ENCODE results near the gene MCM5.

The MCM5 gene

DNA sequence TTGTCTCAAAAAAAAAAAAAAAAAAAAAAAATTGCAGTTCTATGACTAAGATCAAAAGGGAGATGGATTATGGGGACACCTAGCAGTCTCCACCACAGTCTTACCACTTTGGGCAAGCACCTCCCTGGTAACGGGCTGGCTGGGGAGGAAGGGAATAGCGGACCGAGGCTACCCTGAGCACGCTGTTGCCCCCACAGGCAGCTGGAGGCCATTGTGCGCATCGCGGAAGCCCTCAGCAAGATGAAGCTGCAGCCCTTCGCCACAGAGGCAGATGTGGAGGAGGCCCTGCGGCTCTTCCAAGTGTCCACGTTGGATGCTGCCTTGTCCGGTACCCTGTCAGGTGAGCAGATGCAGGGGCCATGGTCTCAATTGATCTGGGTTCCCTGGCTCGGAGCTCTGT lies 21.2 kb downstream of the MCM5 start:
- Histone ChIP-seq H3K9ac (no peak overlapping the region), H3K4me3 (ENCODE audit: low read depth, low read length) (no peak overlapping the region), H3K36me3 (ENCODE audit: control insufficient read depth, insufficient read depth, low read length) (no peaks in the 10 kb centered on the region), H3K27ac (no peak overlapping the region), H3K27me3 (ENCODE audit: control insufficient read depth, insufficient read depth, low read length) (no peaks in the 10 kb centered on the region), H3K9me3 (ENCODE audit: control insufficient read depth, low read length) (no peaks in the 10 kb centered on the region), H2AFZ (no peak overlapping the region), H3K4me1 (no peaks in the 10 kb centered on the region), H3K79me2 (no peaks in the 10 kb centered on the region), H3K4me2 (ENCODE audit: low read length) (no peak overlapping the region)
- TF ChIP-seq CTCF (IDR thresholded peaks at IDR 0.05): no peak

DNA sequence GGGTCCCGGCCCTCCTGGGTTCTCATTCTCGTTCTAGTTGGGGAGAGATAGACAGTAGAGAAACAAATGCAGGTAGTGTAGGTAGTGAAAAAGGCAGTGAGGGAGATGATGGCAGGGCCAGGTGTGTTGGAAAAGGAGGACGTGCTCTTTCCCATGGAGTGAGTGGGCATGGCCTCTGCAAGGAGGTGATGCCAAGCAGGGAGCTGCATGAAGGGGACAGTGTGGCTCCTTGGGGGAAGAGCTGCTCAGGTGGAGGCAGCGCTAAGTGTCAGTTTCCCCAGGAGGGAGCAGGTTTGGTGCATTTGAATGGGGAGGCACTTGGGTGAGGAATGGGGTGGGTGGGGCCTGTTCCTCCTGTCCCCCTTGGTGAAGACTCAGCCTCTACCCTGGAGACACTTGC lies 22.2 kb downstream of the MCM5 start:
- H3K36me3 ChIP-seq (ENCODE audit: control insufficient read depth, insufficient read depth, low read length): no peaks in the 10 kb centered on the region

GRCh38 chr22:35422936-35423335 lies 23.0 kb downstream of the MCM5 start:
- Histone ChIP-seq H3K36me3 (ENCODE audit: control insufficient read depth, insufficient read depth, low read length) (no peaks in the 10 kb centered on the region), H3K79me2 (no peaks in the 10 kb centered on the region), H3K4me1 (no peaks in the 10 kb centered on the region), H3K27me3 (ENCODE audit: control insufficient read depth, insufficient read depth, low read length) (no peaks in the 10 kb centered on the region), H2AFZ (no peak overlapping the region), H3K9me3 (ENCODE audit: control insufficient read depth, low read length) (no peaks in the 10 kb centered on the region), H3K9ac (no peak overlapping the region), H3K27ac (no peak overlapping the region), H3K4me2 (ENCODE audit: low read length) (no peak overlapping the region), H3K4me3 (ENCODE audit: low read depth, low read length) (no peak overlapping the region)
- TF ChIP-seq CTCF (IDR thresholded peaks at IDR 0.05): no peak

More for the DNA sequence above, 22.2 kb downstream of the MCM5 start:
- no peak overlapping the region for H3K27ac ChIP-seq
- H2AFZ ChIP-seq: no peak overlapping the region
- no peak for TF ChIP-seq CTCF (IDR thresholded peaks at IDR 0.05)
- no peaks in the 10 kb centered on the region for H3K27me3 ChIP-seq (ENCODE audit: control insufficient read depth, insufficient read depth, low read length)
- no peak overlapping the region for H3K4me3 ChIP-seq (ENCODE audit: low read depth, low read length)
- no peaks in the 10 kb centered on the region for H3K4me1 ChIP-seq
- H3K9ac ChIP-seq: no peak overlapping the region
- H3K79me2 ChIP-seq: no peaks in the 10 kb centered on the region
- H3K9me3 ChIP-seq (ENCODE audit: control insufficient read depth, low read length): no peaks in the 10 kb centered on the region
- no peak overlapping the region for H3K4me2 ChIP-seq (ENCODE audit: low read length)

DNA sequence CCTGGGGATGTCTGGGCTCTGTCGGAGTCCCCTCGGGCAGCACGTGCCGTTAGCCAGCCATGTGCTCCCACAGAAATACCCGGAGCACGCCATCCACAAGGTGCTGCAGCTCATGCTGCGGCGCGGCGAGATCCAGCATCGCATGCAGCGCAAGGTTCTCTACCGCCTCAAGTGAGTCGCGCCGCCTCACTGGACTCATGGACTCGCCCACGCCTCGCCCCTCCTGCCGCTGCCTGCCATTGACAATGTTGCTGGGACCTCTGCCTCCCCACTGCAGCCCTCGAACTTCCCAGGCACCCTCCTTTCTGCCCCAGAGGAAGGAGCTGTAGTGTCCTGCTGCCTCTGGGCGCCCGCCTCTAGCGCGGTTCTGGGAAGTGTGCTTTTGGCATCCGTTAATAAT lies 24.1 kb downstream of the MCM5 start:
- no peaks in the 10 kb centered on the region for H3K27me3 ChIP-seq (ENCODE audit: control insufficient read depth, insufficient read depth, low read length)
- no peak overlapping the region for H3K27ac ChIP-seq
- no peaks in the 10 kb centered on the region for H3K36me3 ChIP-seq (ENCODE audit: control insufficient read depth, insufficient read depth, low read length)
- H3K4me1 ChIP-seq: no peaks in the 10 kb centered on the region
- H3K9me3 ChIP-seq (ENCODE audit: control insufficient read depth, low read length): no peaks in the 10 kb centered on the region
- no peak overlapping the region for H3K9ac ChIP-seq
- no peaks in the 10 kb centered on the region for H3K79me2 ChIP-seq
- H3K4me2 ChIP-seq (ENCODE audit: low read length): no peak overlapping the region
- H2AFZ ChIP-seq: no peak overlapping the region
- TF ChIP-seq CTCF (IDR thresholded peaks at IDR 0.05): no peak
- no peak overlapping the region for H3K4me3 ChIP-seq (ENCODE audit: low read depth, low read length)

DNA sequence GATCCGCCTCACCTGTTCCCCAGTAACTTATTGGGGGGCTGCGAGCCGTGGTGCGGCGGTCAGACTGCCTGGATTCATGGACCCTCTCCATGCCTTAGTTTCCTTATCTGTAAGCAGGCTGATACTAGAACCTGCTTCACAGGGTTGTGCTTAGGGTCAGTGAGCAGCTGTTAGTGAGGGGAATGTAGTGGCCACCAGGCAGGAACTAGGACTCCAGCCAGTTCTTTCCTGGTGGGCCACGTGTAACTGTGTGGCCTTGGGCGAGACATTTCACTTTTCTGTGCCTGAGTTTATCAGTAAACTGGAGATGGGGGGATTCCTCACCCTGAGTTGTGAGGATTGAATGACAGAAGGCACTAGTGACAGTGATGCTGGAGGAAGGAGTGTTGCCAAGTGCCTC lies 24.8 kb downstream of the MCM5 start:
- no peaks in the 10 kb centered on the region for H3K36me3 ChIP-seq (ENCODE audit: control insufficient read depth, insufficient read depth, low read length)
- H3K27ac ChIP-seq: no peak overlapping the region
- H3K4me1 ChIP-seq: no peaks in the 10 kb centered on the region
- no peak for TF ChIP-seq CTCF (IDR thresholded peaks at IDR 0.05)
- no peaks in the 10 kb centered on the region for H3K9me3 ChIP-seq (ENCODE audit: control insufficient read depth, low read length)
- no peak overlapping the region for H3K9ac ChIP-seq
- H3K27me3 ChIP-seq (ENCODE audit: control insufficient read depth, insufficient read depth, low read length): no peaks in the 10 kb centered on the region
- no peak overlapping the region for H3K4me2 ChIP-seq (ENCODE audit: low read length)
- no peak overlapping the region for H2AFZ ChIP-seq
- H3K4me3 ChIP-seq (ENCODE audit: low read depth, low read length): no peak overlapping the region
- H3K79me2 ChIP-seq: no peaks in the 10 kb centered on the region

Data from parathyroid adenoma (tissue), 2 donors.